Adipocyte (in vitro differentiated cells): Measurements from ENCODE around the gene DTD1.

Experiments used
- DNase-seq: peaks from one replicate; pipeline ENCODE4 v3.0.0-alpha.2; 2015; ENCODE audit warnings: low read depth
- H3K27me3 ChIP-seq: replicated peaks from 2 replicates; pipeline ENCODE4 v1.7.0; 2013; ENCODE audit warnings: mild to moderate bottlenecking, low read length, moderate library complexity; ENCODE audit not compliant: control insufficient read depth, insufficient read depth
- H3K36me3 ChIP-seq: 2 replicates; pipeline ENCODE4 v1.7.0; 2013; ENCODE audit warnings: low read length, mild to moderate bottlenecking, moderate library complexity; ENCODE audit not compliant: control insufficient read depth, insufficient read depth, severe bottlenecking
- H3K4me1 ChIP-seq: 2 replicates; pipeline ENCODE4 v1.7.0; 2013; ENCODE audit warnings: mild to moderate bottlenecking, low read length, moderate library complexity; ENCODE audit not compliant: control insufficient read depth, insufficient read depth
- H3K4me3 ChIP-seq: 2 replicates; pipeline ENCODE4 v1.7.0; 2013; ENCODE audit warnings: mild to moderate bottlenecking, low read length, moderate library complexity
- H3K9ac ChIP-seq: 2 replicates; pipeline ENCODE4 v1.7.0; 2013; ENCODE audit warnings: mild to moderate bottlenecking, low read length, moderate library complexity
- H3K9me3 ChIP-seq: 2 replicates; pipeline ENCODE4 v1.7.0; 2013; ENCODE audit warnings: mild to moderate bottlenecking, low read length, moderate library complexity; ENCODE audit not compliant: control insufficient read depth

Gene DTD1

DNA sequence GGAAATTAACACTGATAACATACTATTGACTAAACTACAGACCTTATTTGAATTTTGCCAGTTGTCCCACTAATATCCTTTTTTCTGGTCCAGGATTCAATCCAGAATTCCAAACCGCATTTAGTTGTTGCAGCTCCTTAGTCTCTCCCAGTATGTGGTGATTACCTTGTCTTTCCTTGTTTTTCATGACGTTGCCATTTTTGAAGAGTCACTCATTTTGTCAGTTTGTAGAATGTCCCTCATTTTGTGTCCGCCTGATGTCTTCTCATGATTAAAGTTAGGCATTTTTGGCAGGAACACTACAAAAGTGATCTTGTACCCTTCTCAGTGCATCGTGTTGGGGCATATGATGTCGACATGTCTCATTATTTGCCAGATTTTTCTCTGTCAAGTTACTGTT is 33.1 kb downstream of the DTD1 start:
- Histone ChIP-seq H3K36me3 (peaks cover 3% of the 10 kb centered on the region), H3K4me3 (no peak overlapping the region), H3K9me3 (peaks cover 4% of the 10 kb centered on the region), H3K27me3 (no peaks in the 10 kb centered on the region), H3K4me1 (no peaks in the 10 kb centered on the region), H3K9ac (no peak overlapping the region)
- no peak for DNase-seq

DNA sequence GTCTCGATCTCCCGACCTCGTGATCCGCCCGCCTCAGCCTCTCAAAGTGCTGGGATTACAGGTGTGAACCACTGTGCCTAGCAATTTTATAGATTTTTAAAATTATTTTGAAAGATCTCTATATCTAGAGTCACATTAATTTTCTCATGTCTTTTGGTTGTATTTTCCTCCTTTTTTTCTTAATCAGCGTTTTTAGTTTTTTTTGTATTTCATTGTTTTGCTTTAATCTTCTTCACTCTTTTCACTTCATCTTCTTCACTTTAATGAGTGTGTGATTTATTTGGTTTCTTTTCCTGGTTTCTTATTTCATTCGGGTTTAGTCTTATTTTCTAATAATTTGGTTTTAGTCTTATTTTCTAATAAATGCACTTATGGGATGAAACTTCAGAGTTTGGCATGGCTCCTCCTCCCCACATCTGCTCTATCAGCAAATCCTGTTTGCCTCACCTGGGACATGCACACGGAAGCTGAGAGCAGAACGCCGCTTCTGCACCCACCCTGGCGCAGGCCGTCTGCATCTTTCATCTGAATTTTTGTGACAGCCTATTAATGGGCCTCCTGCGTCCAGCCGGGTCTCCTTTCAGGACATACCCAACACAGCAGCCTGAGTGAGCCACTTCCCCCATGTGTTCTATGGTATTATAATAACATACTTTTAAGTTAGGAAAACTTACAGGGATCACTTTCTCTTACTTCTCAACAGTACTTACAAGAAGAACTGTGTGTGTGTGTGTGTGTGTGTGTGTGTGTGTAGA is 35.5 kb downstream of the DTD1 start:
- no peak for DNase-seq
- H3K9me3 ChIP-seq = no peaks in the 10 kb centered on the region
- no peak overlapping the region for H3K4me3 ChIP-seq
- H3K36me3 ChIP-seq = no peaks in the 10 kb centered on the region
- no peaks in the 10 kb centered on the region for H3K27me3 ChIP-seq
- no peaks in the 10 kb centered on the region for H3K4me1 ChIP-seq
- no peak overlapping the region for H3K9ac ChIP-seq

DNA sequence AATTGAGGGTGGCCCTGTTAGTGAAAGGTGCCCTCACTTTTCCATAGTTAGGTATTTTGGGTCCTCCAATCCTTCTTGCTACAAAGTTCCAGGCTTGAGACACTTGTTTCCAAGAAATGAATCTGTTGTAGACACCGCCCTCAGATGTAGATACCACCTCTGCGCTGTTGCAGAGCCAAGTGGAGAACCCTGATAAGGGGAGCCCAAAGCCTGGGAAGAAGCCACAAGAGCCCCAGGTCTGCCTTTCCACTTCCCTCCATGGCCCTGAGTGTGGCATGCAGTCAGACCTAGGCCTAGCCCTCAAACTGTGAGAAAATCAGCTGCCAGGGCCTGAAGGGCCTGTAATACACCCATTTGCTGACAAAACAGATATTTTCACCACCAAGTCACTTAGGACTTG is 37.1 kb downstream of the DTD1 start:
- Histone ChIP-seq H3K9ac (no peak overlapping the region), H3K4me3 (no peak overlapping the region), H3K36me3 (no peaks in the 10 kb centered on the region), H3K27me3 (no peaks in the 10 kb centered on the region), H3K9me3 (no peaks in the 10 kb centered on the region), H3K4me1 (no peaks in the 10 kb centered on the region)
- no peak for DNase-seq

DNA sequence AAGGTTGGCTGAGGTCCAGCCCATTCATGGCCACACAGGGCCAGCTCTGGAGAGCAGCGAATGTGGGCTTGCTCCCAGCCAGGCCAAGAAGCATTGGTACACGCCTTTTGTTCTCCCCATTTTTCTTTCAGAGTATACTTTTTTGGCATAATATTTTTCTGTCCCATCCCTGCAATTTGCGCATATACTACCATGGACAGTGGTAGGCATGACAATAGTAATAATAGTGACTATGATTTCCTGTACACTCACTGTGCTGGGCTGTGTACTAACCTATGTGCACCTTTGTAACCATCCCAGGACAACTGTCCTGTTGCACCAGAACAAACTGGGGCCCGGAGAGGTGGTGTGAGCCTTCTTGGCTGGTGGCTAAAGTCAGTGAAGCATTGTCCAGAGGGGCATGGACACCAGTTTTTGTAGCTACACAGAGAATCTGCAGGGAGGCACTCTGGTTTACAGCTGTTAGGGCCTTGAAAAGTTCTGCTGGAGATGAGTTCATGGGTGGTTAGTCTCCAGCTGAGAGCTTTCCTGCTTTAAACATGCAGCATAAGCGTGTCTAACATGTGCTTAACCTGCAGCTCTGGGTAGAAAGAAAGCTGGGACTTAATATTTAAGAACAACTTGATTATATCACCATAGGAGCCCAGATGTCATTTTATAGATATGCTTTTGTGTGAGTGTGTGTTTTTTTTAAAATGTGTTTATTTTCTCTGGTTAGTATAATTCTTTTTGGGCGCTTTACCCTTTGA is 38.2 kb downstream of the DTD1 start:
- Histone ChIP-seq H3K4me1 (no peaks in the 10 kb centered on the region), H3K9me3 (no peaks in the 10 kb centered on the region), H3K36me3 (no peaks in the 10 kb centered on the region), H3K9ac (no peak overlapping the region), H3K27me3 (no peaks in the 10 kb centered on the region), H3K4me3 (no peak overlapping the region)
- no peak for DNase-seq

DNA sequence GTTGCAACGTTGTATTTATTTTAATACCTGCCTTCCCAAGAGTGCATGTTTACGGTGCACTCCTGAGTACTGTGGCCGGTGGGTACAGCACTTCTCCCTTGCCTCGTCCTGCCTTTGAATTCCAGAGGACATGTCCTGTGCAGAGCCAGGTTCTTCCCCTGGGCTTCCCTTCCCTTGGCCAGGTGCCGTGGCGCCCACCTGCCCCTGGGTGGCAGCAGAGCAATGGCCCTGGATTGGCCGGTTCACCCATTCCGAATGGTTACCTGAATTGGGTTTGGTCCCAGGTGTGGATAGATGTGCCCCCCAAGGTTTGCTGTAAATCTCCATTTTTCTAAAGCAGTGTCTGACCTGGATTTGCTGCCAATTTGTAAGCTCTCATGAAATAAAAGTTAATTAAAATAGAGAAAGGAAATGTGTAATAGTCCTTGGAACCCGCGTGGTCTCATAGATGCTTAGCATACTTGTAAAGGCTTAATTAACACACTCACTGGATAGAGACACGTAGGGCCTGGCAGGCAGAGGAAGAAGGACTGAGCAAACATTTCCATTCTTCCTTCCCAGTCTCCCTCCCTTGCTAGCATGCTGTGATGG is 40.6 kb downstream of the DTD1 start:
- DNase-seq = no peak
- no peaks in the 10 kb centered on the region for H3K36me3 ChIP-seq
- no peaks in the 10 kb centered on the region for H3K9me3 ChIP-seq
- H3K27me3 ChIP-seq = no peaks in the 10 kb centered on the region
- no peak overlapping the region for H3K9ac ChIP-seq
- H3K4me3 ChIP-seq = no peak overlapping the region
- no peaks in the 10 kb centered on the region for H3K4me1 ChIP-seq

DNA sequence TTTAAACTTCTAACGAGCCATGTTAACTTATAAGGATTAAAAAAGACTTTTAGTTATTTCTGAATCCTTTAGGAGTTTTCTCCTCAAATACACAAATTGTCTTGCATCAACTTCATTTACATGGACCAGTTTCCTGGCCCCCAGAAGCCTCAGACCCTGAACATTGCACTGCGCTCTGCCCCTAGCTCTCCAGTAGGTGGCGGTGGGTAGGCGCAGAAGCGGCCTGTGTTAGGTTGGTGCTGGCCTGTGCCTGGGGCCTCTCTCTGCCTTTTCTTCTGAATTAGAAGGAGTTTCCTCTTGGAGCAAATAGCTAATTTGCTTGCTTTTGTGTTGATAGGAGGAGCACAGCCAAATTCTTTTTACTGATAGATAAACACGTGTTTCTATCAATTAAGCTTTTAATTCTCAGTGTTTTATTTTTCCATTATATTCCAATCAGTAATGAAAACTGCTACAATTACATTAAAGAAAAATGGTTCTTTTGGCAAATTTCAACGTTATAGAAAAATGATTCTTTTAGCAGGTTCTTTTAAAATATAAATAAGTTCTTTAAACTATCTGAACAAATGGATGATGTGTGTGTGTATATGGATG is 44.4 kb downstream of the DTD1 start:
- Histone ChIP-seq H3K36me3 (no peaks in the 10 kb centered on the region), H3K4me1 (no peaks in the 10 kb centered on the region), H3K4me3 (no peak overlapping the region), H3K9ac (no peak overlapping the region), H3K27me3 (no peaks in the 10 kb centered on the region), H3K9me3 (no peaks in the 10 kb centered on the region)
- peak; percentile 83 for DNase-seq

DNA sequence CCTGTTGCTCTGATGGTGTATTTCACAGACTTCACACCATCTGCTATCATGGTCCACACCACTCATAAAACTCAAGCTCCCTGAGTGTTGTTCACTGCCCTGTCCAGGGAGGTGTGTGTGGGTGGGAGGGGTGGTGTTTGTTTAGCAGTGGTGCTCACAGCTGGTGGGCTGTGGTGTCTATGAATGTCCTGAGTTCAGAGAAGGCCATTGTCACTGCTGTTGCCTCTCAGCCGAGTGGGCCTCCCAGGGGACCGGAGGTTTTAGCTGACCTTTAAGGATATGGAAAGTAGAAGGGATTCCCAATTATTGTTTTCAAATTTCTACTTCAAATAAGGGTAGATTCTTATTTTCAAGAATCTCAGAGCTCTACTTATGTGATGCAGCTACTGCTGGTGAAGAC is 45.6 kb downstream of the DTD1 start:
- Histone ChIP-seq H3K4me1 (no peaks in the 10 kb centered on the region), H3K9me3 (no peaks in the 10 kb centered on the region), H3K27me3 (no peaks in the 10 kb centered on the region), H3K36me3 (no peaks in the 10 kb centered on the region), H3K9ac (peak overlapping the region; percentile 10), H3K4me3 (no peak overlapping the region)
- no peak for DNase-seq

DNA sequence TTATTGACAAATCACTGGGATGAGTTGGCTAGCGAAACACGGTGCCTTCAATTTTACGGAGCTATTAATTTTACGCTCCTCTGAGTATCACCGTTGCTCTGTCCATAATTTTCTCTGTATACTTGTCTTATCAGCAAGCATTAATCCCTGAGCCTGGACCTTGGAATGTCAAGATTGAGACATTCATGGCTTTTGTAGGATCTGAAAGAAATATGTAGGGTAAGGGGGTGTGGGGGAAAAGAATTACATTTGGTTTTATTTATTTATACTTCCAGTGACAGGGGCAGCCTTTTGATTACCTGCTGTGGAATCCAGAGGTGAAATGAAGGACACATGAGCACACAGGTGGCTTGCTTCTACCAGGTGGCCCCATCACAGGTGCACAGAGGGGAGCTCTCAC is 46.6 kb downstream of the DTD1 start:
- no peaks in the 10 kb centered on the region for H3K27me3 ChIP-seq
- no peak overlapping the region for H3K9ac ChIP-seq
- no peak overlapping the region for H3K4me3 ChIP-seq
- no peaks in the 10 kb centered on the region for H3K9me3 ChIP-seq
- no peak for DNase-seq
- H3K4me1 ChIP-seq = peaks cover 6% of the 10 kb centered on the region
- no peaks in the 10 kb centered on the region for H3K36me3 ChIP-seq

DNA sequence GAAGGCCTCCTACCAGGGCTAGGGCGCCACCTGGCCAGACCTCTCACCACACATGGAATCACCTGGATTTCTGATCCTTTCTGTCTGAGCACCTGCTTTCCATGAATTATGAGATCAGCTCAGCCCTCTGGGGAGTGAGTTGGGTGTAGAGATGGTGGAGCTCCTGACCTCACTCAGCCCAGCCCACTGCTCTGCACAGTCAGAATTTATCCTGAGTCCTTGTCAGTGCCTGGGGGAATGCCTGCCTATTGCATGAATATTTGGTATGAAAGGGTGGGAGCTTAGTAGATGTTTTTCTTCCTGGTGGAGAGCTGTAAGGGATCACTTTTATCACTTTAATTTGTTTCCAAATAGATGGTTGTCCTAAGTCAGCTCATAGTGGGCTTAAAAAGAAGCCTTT is 47.5 kb downstream of the DTD1 start:
- H3K9ac ChIP-seq = no peak overlapping the region
- H3K36me3 ChIP-seq = no peaks in the 10 kb centered on the region
- H3K4me3 ChIP-seq = no peak overlapping the region
- DNase-seq = no peak
- H3K27me3 ChIP-seq = no peaks in the 10 kb centered on the region
- no peaks in the 10 kb centered on the region for H3K9me3 ChIP-seq
- H3K4me1 ChIP-seq = peaks cover 12% of the 10 kb centered on the region

DNA sequence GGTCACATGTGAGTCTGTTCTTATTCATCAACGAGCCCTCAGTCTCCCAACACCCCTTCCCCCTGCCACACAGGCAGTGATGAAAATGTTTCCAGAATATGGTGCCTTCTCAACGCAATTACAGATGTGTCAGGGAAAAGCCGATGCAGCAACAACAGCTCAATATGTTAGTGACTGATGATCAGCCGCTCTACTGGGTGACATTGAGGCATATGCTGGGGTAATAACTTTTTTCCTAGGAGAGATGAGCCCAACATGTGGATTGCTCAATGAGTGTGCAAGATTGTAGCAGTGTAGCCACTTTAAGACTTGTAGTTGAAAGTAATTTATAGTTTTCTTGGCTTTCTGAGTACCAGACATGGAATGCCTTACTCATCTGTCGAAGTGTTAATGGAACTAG is 49.4 kb downstream of the DTD1 start:
- H3K4me1 ChIP-seq = peaks cover 12% of the 10 kb centered on the region

DNA sequence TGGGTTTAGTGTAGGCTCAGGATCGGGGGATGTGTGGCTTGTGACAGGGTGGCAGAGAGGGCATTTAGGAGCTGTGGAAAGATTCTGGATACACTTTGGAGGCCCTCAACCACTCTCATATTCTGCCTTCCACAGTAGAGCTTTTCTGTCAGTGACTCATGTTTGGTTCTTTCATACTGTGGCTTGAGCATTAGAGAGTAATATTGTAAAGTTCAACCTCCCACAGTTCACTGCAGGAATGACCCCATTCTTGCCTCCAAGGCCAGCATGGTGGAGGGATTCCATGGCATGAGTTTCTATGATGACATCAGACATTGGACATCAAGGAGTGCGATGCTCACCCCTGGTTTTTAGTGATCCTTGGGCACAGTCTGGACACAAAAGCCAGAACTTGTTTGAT is 50.9 kb downstream of the DTD1 start:
- peak; percentile 25 for DNase-seq
- Histone ChIP-seq H3K9ac (no peak overlapping the region), H3K27me3 (no peaks in the 10 kb centered on the region), H3K4me1 (peaks cover 12% of the 10 kb centered on the region), H3K36me3 (no peaks in the 10 kb centered on the region), H3K4me3 (no peak overlapping the region), H3K9me3 (no peaks in the 10 kb centered on the region)

More for the DNA sequence above, 49.4 kb downstream of the DTD1 start:
- Histone ChIP-seq H3K36me3 (no peaks in the 10 kb centered on the region), H3K4me3 (no peak overlapping the region), H3K9ac (no peak overlapping the region), H3K27me3 (no peaks in the 10 kb centered on the region), H3K9me3 (no peaks in the 10 kb centered on the region)
- DNase-seq = no peak
